HUES48 (cell line): Measurements from ENCODE around the gene POU6F1.
"Not testable (repeated sequence)": the region's sequence is repeated elsewhere in the genome, so short reads cannot be mapped to it uniquely, and the experiment has no call there.

Experiments used
- H3K27ac ChIP-seq: one replicate; pipeline ENCODE4 v1.7.0; 2013; ENCODE audit warnings: low read depth, low read length, inconsistent platforms
- H3K27me3 ChIP-seq: 2 replicates; pipeline ENCODE4 v1.6.1; 2013; ENCODE audit warnings: mild to moderate bottlenecking, low read length; ENCODE audit not compliant: control insufficient read depth, insufficient read depth
- H3K36me3 ChIP-seq: 2 replicates; pipeline ENCODE4 v1.6.1; 2013; ENCODE audit warnings: low read length; ENCODE audit not compliant: control insufficient read depth, insufficient read depth
- H3K4me1 ChIP-seq: 2 replicates; pipeline ENCODE4 v1.6.1; 2013; ENCODE audit warnings: mild to moderate bottlenecking, low read length; ENCODE audit not compliant: control insufficient read depth, insufficient read depth
- H3K4me3 ChIP-seq: 2 replicates; pipeline ENCODE4 v1.5.1; 2013; ENCODE audit warnings: mild to moderate bottlenecking, low read depth, low read length
- H3K9ac ChIP-seq: 2 replicates; pipeline ENCODE4 v1.6.1; 2013; ENCODE audit warnings: mild to moderate bottlenecking, low read depth, low read length, moderate library complexity
- H3K9me3 ChIP-seq: 2 replicates; pipeline ENCODE4 v1.6.1; 2013; ENCODE audit warnings: low read length; ENCODE audit not compliant: control insufficient read depth, insufficient read depth

POU6F1 gene

DNA sequence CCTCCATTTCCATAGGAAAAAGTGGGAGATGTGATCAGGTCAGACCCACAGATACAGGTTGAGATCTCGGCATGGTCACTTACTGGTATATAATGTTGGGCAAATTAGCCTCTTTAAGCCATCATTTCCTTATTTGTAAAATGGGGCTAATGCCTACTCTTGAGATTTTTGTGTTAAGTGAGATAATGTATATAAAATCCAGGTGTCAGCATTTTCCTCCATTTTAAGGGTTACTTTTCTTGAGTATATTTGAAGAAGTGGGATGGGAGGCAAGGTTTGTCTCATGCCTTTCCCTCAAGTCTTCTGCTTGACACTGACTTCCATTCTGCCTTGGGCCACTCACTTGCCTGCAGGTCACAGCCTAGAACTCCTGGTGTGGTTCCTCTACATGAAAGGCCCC lies 10.1 kb upstream of the POU6F1 start:
- Histone ChIP-seq H3K36me3 (no peaks in the 10 kb centered on the region), H3K27me3 (no peaks in the 10 kb centered on the region), H3K27ac (no peak overlapping the region), H3K4me3 (no peak overlapping the region), H3K4me1 (no peaks in the 10 kb centered on the region), H3K9me3 (no peaks in the 10 kb centered on the region), H3K9ac (no peak overlapping the region)

DNA sequence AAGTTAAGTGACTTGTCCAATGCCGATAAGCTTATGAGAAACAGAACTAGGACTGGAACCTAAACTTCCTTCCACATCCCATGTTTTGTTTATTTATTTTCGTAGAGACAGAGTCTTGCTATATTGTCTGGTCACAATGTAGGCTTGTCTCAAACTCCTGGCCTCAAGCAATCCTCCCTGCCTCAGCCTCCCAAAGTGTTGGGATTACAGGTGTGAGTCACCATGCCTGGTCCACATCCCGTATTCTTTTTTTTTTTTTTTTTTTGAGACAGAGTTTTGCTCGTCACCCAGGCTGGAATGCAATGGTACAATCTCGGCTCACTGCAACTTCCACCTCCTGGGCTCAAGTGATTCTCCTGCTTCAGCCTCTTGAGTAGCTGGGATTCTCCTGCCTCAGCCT lies 9.2 kb upstream of the POU6F1 start:
- not testable (repeated sequence) for H3K9ac ChIP-seq, H3K36me3 ChIP-seq, H3K9me3 ChIP-seq, H3K27ac ChIP-seq, H3K4me1 ChIP-seq, H3K27me3 ChIP-seq, H3K4me3 ChIP-seq

DNA sequence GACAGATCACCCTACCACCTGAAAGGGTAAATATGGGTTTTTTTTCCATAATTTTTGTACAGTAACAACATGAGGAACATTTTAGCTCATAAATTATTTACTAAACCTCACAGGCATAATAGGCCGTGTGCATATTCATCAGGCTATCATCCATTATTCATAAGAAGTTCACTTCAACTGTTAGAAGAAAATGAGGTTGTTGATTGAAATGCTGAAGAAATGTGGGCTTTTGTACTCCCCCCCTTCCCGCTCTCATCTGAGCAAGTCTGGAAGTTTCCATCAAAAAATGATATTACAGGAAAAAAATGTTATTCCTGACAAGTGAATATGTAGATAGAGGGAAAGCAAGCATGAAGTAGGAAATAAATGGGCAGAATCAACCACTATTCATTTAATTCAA lies 7.9 kb upstream of the POU6F1 start:
- Histone ChIP-seq H3K4me1 (no peaks in the 10 kb centered on the region), H3K9me3 (no peaks in the 10 kb centered on the region), H3K36me3 (no peaks in the 10 kb centered on the region), H3K27me3 (no peaks in the 10 kb centered on the region), H3K9ac (no peak overlapping the region), H3K4me3 (no peak overlapping the region), H3K27ac (no peak overlapping the region)

DNA sequence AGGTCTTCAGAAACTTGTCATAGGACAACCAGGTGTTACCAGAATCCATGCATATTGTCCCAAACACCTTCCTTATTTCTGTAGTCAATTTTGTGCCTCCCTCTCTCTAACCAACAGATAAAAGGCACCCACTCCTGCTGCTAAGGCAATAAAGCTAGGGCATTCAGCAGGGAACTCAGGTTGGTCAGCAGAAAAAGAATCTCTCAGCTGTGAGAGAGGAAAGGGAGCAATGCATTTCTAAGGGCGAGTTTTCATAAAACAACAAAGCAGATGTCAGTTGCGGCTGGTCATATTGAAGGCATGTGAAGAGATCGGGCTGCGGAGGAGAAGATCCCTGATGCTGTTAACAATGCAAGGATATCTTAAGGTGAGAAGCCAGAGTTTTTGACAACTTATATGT lies 7.4 kb upstream of the POU6F1 start:
- H3K4me3 ChIP-seq = no peak overlapping the region
- H3K9ac ChIP-seq = no peak overlapping the region
- no peaks in the 10 kb centered on the region for H3K9me3 ChIP-seq
- no peaks in the 10 kb centered on the region for H3K36me3 ChIP-seq
- H3K4me1 ChIP-seq = no peaks in the 10 kb centered on the region
- no peak overlapping the region for H3K27ac ChIP-seq
- no peaks in the 10 kb centered on the region for H3K27me3 ChIP-seq

DNA sequence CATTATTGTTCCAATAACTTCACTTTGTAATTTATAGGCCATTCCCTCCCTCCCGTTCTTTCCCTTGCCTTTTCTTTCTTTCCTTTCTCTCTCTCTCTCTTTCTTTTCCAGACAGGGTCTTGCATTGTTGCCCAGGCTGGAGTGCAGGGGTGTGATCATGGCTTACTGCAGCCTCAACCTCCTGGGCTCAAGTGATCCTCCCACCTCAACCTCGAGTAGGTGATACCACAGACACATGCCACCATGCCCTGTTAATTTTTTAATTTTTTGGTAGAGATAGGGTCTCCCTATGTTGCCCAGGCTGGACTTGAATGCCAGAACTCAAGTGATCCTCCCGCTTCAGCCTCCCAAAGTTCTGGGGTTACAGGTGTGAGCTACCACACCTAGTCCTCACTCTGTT lies 6.8 kb upstream of the POU6F1 start:
- Histone ChIP-seq H3K9ac (no peak overlapping the region), H3K9me3 (no peaks in the 10 kb centered on the region), H3K27me3 (no peaks in the 10 kb centered on the region), H3K4me3 (no peak overlapping the region), H3K4me1 (peaks cover 3% of the 10 kb centered on the region; the same call in 1 of the 2 replicates), H3K36me3 (no peaks in the 10 kb centered on the region), H3K27ac (no peak overlapping the region)

DNA sequence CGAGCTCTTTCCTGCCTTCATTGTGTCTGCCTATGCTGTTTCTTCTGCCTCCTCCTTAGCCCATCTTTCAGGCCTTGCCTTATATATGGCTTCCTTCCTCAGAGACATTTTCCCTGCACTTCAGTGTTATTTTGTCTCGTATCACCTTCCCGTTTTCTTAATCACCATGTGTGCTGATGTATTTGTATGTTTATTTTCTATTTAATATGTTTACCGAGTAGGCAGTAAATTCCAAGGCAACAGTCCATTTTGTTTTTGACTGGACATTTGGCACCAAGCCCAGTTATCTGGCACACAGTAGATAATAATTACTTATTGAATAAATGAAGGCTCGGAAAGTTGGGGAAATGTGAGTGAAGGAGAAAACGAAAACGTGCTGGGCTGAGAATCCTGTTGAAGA lies 4.6 kb upstream of the POU6F1 start:
- Histone ChIP-seq H3K4me1 (peaks cover 18% of the 10 kb centered on the region), H3K4me3 (no peak overlapping the region), H3K36me3 (no peaks in the 10 kb centered on the region), H3K27me3 (no peaks in the 10 kb centered on the region), H3K27ac (no peak overlapping the region), H3K9ac (no peak overlapping the region), H3K9me3 (no peaks in the 10 kb centered on the region)

DNA sequence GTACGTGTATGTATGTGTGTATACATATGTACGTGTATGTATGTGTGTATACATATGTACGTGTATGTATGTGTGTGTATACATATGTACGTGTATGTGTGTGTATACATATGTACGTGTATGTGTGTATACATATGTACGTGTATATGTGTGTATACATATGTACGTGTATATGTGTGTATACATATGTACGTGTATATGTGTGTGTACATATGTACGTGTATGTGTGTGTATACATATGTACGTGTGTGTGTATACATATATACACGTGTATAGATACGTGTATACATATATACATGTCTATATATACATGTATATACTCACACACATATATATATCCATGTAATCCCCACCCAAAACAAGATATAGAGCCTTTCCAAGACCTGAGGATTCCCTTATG lies 2.0 kb upstream of the POU6F1 start:
- H3K9ac ChIP-seq, H3K27me3 ChIP-seq, H3K27ac ChIP-seq, H3K36me3 ChIP-seq, H3K9me3 ChIP-seq, H3K4me3 ChIP-seq: not testable (repeated sequence)
- H3K4me1 ChIP-seq = peaks cover 23% of the 10 kb centered on the region

DNA sequence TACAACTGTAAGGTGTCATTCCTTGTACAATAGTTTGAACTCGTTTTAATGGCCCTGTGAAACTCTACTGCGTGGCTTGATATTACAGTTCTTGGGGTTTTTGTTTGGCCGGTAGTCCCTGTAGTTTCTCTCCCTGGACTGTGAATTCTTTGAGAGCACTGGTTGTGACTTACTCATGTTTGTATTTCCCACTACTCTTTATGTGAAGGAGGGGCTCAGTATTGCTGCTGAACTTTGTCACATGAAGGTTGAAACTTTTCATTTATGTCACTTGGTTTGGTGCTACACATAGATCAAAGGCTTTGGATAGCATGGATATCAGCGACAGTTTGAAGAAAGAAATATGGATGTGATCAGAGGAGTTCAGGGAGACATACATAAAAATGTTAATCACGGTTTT lies 1.5 kb upstream of the POU6F1 start:
- Histone ChIP-seq H3K36me3 (no peaks in the 10 kb centered on the region), H3K4me1 (peaks cover 23% of the 10 kb centered on the region), H3K27me3 (no peaks in the 10 kb centered on the region), H3K9ac (no peak overlapping the region), H3K4me3 (peak overlapping the region; percentile 69), H3K27ac (peak overlapping the region; percentile 95), H3K9me3 (no peaks in the 10 kb centered on the region)

DNA sequence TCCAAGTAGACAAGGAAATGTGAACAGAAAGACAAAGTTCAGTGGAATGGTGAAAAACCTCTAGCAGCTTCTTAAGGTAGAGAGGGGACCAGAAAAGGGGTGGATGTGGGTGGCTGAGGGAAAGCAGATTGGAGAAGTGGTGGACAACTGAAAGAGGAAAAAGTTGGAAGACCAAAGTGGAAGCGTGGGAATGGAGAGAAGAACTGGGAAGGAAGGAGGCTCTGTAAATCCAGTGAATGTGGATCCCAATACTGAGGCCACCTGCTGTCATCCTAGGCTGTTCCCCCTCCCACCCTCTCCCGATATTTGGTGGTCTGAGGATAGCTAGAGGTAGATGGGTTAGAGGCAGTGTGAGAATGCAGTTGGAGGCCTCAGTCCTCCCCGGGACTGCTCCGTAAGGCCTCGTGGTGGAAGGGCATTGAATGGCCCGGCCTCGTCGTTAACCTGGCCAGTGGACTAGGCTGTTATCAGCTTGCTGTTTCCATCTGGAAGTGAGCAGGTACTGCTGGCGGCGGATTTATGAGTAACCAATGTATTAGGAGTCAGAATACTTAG lies 822 bp upstream of the POU6F1 start:
- peaks cover 23% of the 10 kb centered on the region for H3K4me1 ChIP-seq
- peak overlapping the region; percentile 69 for H3K4me3 ChIP-seq
- H3K27me3 ChIP-seq = no peaks in the 10 kb centered on the region
- peak overlapping the region; percentile 95 for H3K27ac ChIP-seq
- H3K9me3 ChIP-seq = no peaks in the 10 kb centered on the region
- H3K36me3 ChIP-seq = no peaks in the 10 kb centered on the region
- H3K9ac ChIP-seq = peak overlapping the region; percentile 88

DNA sequence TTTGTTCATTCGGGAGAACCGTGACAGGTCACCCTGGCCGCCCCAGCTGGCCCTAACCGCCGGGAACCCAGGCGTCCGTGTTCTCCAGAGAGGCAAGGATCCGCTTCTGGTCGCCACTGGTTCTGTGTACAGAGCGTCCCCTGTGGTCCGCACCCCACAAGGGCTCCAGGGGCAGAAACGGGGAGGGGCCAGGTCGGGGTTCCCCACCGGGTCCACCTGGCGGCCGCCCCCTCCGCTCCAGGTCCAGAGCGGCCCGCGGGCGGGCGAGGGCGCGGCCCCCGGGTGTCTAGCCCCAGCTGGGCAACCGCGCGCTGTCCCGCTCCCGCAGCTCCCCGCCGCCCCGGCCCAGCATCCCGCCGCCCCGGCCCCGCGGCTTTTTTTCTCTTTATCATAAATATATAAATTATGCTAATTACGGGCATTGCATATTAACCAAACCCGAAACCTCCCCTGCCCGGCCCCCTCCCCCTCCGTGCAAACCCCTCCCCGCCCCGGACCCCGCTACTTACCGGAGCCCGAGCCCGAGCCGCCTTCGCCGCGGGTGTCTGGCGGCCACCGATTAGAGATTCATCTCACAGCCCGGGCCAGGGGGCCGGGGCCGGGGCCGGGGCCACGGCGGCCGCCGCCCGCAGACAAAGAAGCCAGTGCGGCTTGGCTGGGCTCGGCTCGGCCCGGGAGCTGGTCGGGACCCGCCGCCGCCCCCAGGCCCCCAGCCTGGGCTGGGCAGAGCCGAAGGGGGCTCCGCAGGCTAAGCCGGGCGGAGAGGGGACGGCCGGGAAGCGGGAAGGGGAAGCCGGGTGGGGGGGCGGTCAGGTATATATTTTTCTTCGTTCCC lies 512 bp downstream of the POU6F1 start:
- Histone ChIP-seq H3K4me1 (peaks cover 23% of the 10 kb centered on the region), H3K36me3 (no peaks in the 10 kb centered on the region), H3K9ac (peak overlapping the region; percentile 74; the same call in 1 of the 2 replicates), H3K4me3 (peak overlapping the region; percentile 69), H3K9me3 (no peaks in the 10 kb centered on the region), H3K27ac (peak overlapping the region; percentile 95), H3K27me3 (no peaks in the 10 kb centered on the region)

DNA sequence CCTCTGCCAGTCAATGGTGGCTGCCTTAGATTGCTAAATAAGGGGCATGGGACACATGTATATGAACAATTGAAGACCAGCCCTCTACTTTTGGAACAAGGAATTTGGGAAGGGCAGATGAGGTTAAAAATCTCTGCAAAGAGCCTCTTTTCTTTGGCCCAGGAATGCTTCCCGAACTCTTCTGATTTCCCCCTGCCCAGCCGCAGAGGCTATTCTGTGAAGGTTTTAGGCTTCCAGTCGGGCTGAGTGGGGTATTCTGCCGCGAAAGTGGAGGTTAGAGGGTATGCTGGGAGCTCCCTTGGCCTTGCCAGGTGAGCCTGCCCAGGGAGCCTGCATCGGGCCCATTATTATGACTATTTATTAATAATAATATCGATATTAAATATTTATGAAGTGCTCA lies 1.2 kb downstream of the POU6F1 start:
- H3K27ac ChIP-seq = peak overlapping the region; percentile 95
- peak overlapping the region; percentile 69 for H3K4me3 ChIP-seq
- no peaks in the 10 kb centered on the region for H3K36me3 ChIP-seq
- H3K9ac ChIP-seq = no peak overlapping the region; the same call in 1 of the 2 replicates
- peaks cover 23% of the 10 kb centered on the region for H3K4me1 ChIP-seq
- no peaks in the 10 kb centered on the region for H3K27me3 ChIP-seq
- no peaks in the 10 kb centered on the region for H3K9me3 ChIP-seq
